ENCODE results near the gene ITFG2. TPM values are rescaled to one million over a fixed set of nuclear protein-coding genes. Genes with fewer than 3 reads are reported as not detected.

Gene ITFG2
- total and polyA plus RNA-seq, 9 of the 15 experiments (the other 6 are each of a cell fraction or from before 2014, with no cell fraction given): 15.0 to 22.8 (median 19.4) TPM

GRCh38 chr12:2832550-2833127, 20.2 kb downstream of the ITFG2 start:
- DNase-seq (ENCODE audit: extremely low read depth in 1 of 4, low spot score in 3 of 4) (no peak), FAIRE-seq (no peak), ATAC-seq (no peak)
- Histone ChIP-seq H3K4me1 (replicated peaks in 1 of 2; ENCODE audit: control insufficient read depth in 2 of 2, insufficient read depth in 2 of 2, low read length in 2 of 2) (peaks cover 0 to 8% of the 10 kb centered on the region in 2 experiments; a peak in 3 of 5 replicates), H3K27me3 (ENCODE audit: control insufficient read depth in 2 of 2, insufficient read depth in 2 of 2, low read length in 2 of 2) (no peaks in the 10 kb centered on the region), H3K4me3 (no peak overlapping the region), H4K20me1 (replicated peaks; ENCODE audit: control insufficient read depth, insufficient read depth, low read length) (no peaks in the 10 kb centered on the region), H2AFZ (ENCODE audit: low read depth, low read length) (no peak overlapping the region), H3K4me2 (ENCODE audit: insufficient read depth, low read length) (no peak overlapping the region), H3K79me2 (ENCODE audit: control insufficient read depth, insufficient read depth, low read length) (no peaks in the 10 kb centered on the region), H3K27ac (ENCODE audit: extremely low read depth, low read depth, low read length) (no peak overlapping the region), H3K36me3 (ENCODE audit: control insufficient read depth, insufficient read depth, low read length) (0 out of 3 replicates have a peak, but pooled peaks cover 3% of the 10 kb centered on the region), H3K9me3 (replicated peaks; ENCODE audit: control insufficient read depth, insufficient read depth, low read depth, low read length) (no peaks in the 10 kb centered on the region), H3K9ac (ENCODE audit: insufficient read depth in 1 of 2, low read depth in 2 of 2, low read length in 2 of 2) (peak overlapping the region in 1 of 2 experiments; percentile 45; a peak in 1 of 4 replicates), H3K9me1 (ENCODE audit: control insufficient read depth, insufficient read depth, low read length) (no peaks in the 10 kb centered on the region)
- in situ Hi-C loops (cut with MboI): no loop called here
- ChIA-PET CTCF (ENCODE audit: low intra/inter-chr PET ratio) (no interaction called here), POLR2A (interaction anchor here (0.6 kb wide), 1 partner anchor 106 kb away, joined by 3 read pairs; no protein-coding TSS in a partner anchor)
- WGBS (ENCODE audit: insufficient coverage, low coverage, missing lambda C conversion rate): 63% methylated on average over 6 of the region's 6 CpGs
- TF ChIP-seq ZKSCAN3 (CRISPR knock-in tag; IDR thresholded peaks at IDR 0.05) (no peak), NFIC (IDR thresholded peaks at IDR 0.05) (no peak), ZBTB8A (IDR thresholded peaks at IDR 0.05; ENCODE audit: partially characterized antibody) (no peak), ZZZ3 (IDR thresholded peaks at IDR 0.05) (no peak)
- BruUV-seq (replicated peaks): no TSS peak
- intact Hi-C loops (cut with micrococcal nuclease): no loop called here

DNA sequence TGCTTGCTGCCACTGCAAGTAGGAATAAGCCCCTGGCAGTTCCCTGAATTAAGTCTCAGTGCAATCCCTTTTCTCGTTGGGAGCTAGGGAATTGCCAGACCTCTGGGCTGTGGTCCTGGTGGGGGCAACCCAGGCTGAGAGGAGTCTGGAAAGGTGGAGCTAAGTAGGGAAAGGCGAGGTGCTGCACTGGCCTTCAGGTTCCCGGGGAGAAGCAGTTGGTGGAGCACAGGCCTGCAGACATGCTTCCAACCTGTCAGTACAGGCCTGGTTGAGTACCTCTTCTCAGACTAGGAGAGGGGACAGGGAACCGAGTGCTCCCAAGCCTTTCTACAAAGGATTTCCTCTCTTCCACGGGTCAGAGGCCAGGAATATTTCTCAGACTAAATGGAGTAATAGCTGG, 20.9 kb downstream of the ITFG2 start:
- H3K27ac ChIP-seq (ENCODE audit: extremely low read depth, low read depth, low read length): no peak overlapping the region
- H3K4me3 ChIP-seq: no peak overlapping the region
- H3K4me2 ChIP-seq (ENCODE audit: insufficient read depth, low read length): no peak overlapping the region
- no peak overlapping the region for H3K9ac ChIP-seq (ENCODE audit: insufficient read depth in 1 of 2, low read depth in 2 of 2, low read length in 2 of 2)
- FAIRE-seq: no peak
- ATAC-seq: no peak
- intact Hi-C loops (cut with micrococcal nuclease): no loop called here
- in situ Hi-C loops (cut with MboI): no loop called here
- no peak for TF ChIP-seq MCM2 (IDR thresholded peaks at IDR 0.05; ENCODE audit: low read depth)
- no peak for TF ChIP-seq GTF2A2 (tag; IDR thresholded peaks at IDR 0.05)
- no peak for TF ChIP-seq POLR2B (IDR thresholded peaks at IDR 0.05; ENCODE audit: low read depth, partially characterized antibody)
- TF ChIP-seq NFATC3 (IDR thresholded peaks at IDR 0.05): no peak
- no peak for TF ChIP-seq RBFOX2 (IDR thresholded peaks at IDR 0.05; ENCODE audit: low read depth, low read length)
- TF ChIP-seq KDM2B (CRISPR knock-in tag; IDR thresholded peaks at IDR 0.05): no peak
- no peak for TF ChIP-seq AFF4 (CRISPR knock-in tag; IDR thresholded peaks at IDR 0.05)
- H4K20me1 ChIP-seq (replicated peaks; ENCODE audit: control insufficient read depth, insufficient read depth, low read length): no peaks in the 10 kb centered on the region
- DNase-seq (ENCODE audit: extremely low read depth in 1 of 4, low spot score in 3 of 4): no peak
- no peaks in the 10 kb centered on the region for H3K9me1 ChIP-seq (ENCODE audit: control insufficient read depth, insufficient read depth, low read length)
- 37% methylated on average over 4 of the region's 5 CpGs for WGBS (ENCODE audit: insufficient coverage, low coverage, missing lambda C conversion rate)
- POLR2A ChIA-PET: interaction anchor here (0.6 kb wide), 2 partner anchors 38 to 106 kb away, joined by 3 to 4 read pairs; no protein-coding TSS in a partner anchor
- H2AFZ ChIP-seq (ENCODE audit: low read depth, low read length): no peak overlapping the region
- BruUV-seq (replicated peaks): no TSS peak
- no peaks in the 10 kb centered on the region for H3K27me3 ChIP-seq (ENCODE audit: control insufficient read depth in 2 of 2, insufficient read depth in 2 of 2, low read length in 2 of 2)
- H3K4me1 ChIP-seq (replicated peaks in 1 of 2; ENCODE audit: control insufficient read depth in 2 of 2, insufficient read depth in 2 of 2, low read length in 2 of 2): peaks cover 0 to 8% of the 10 kb centered on the region in 2 experiments; a peak in 3 of 5 replicates
- H3K36me3 ChIP-seq (ENCODE audit: control insufficient read depth, insufficient read depth, low read length): no peaks in the 10 kb centered on the region
- no peaks in the 10 kb centered on the region for H3K79me2 ChIP-seq (ENCODE audit: control insufficient read depth, insufficient read depth, low read length)
- H3K9me3 ChIP-seq (replicated peaks; ENCODE audit: control insufficient read depth, insufficient read depth, low read depth, low read length): no peaks in the 10 kb centered on the region
- CTCF ChIA-PET (ENCODE audit: low intra/inter-chr PET ratio): no interaction called here

Measured in K562 (cell line).